ENCODE results near the gene RFLNA. TPM values are rescaled to one million over a fixed set of nuclear protein-coding genes. Genes with fewer than 3 reads are reported as not detected.

RFLNA gene
- total and polyA plus RNA-seq, 2 of the 13 experiments (the other 11 are each of a cell fraction or from before 2014, with no cell fraction given), result not detected

DNA sequence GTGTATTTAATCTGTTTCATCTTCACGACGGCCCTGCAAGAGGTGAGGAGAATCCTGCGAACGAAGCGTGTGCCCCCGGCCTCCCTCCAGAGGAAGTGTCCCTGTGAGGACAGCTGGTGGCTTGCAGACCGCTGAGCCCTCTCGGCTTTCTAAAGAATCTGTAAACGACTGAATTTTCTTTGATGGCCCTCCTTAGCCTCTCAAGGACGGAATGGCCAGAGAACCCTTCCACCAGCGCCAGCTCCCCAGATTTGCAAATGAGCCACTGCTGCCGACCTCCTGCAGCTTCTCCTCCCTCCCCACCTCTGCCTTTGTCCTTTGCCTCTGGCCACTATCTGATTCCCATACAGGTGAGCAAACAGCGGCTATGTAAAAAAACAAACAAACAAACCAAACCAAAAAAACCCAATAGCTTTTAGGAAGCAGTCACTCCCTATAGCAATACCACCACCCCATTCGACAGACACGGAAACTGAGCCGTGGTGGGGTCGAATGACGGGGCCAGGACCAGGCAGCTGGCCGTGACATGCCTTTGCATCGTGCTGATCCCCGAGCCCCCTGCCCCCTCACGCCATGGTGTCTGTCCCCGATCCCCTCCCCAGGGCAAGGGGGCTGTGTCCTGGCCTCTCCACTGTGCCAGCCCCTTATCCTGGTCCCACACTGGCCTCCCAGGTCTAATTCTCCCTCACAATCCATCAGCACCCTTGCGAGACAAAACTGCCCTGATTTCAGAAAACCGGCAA lies 23.6 kb downstream of the RFLNA start:
- no peak for ATAC-seq
- TF ChIP-seq CENPT (CRISPR knock-in tag; IDR thresholded peaks at IDR 0.05; ENCODE audit: low read depth) (no peak), NR2F1 (CRISPR knock-in tag; IDR thresholded peaks at IDR 0.05) (no peak), ZC3H4 (CRISPR knock-in tag; IDR thresholded peaks at IDR 0.05; ENCODE audit: borderline replicate concordance) (no peak), ARID2 (CRISPR knock-in tag; IDR thresholded peaks at IDR 0.05; ENCODE audit: borderline replicate concordance) (no peak), ZNF460 (CRISPR knock-in tag; IDR thresholded peaks at IDR 0.05; ENCODE audit: borderline replicate concordance) (no peak), ZNF256 (CRISPR knock-in tag; conservative IDR thresholded peaks at IDR 0.05) (no peak), YEATS4 (CRISPR knock-in tag; IDR thresholded peaks at IDR 0.05; ENCODE audit: borderline replicate concordance) (no peak), ZNF101 (CRISPR knock-in tag; IDR thresholded peaks at IDR 0.05; ENCODE audit: borderline replicate concordance, low read depth) (no peak), RNF2 (conservative IDR thresholded peaks at IDR 0.05; ENCODE audit: low read depth) (no peak)
- TF ChIP-seq, protein P1, sequence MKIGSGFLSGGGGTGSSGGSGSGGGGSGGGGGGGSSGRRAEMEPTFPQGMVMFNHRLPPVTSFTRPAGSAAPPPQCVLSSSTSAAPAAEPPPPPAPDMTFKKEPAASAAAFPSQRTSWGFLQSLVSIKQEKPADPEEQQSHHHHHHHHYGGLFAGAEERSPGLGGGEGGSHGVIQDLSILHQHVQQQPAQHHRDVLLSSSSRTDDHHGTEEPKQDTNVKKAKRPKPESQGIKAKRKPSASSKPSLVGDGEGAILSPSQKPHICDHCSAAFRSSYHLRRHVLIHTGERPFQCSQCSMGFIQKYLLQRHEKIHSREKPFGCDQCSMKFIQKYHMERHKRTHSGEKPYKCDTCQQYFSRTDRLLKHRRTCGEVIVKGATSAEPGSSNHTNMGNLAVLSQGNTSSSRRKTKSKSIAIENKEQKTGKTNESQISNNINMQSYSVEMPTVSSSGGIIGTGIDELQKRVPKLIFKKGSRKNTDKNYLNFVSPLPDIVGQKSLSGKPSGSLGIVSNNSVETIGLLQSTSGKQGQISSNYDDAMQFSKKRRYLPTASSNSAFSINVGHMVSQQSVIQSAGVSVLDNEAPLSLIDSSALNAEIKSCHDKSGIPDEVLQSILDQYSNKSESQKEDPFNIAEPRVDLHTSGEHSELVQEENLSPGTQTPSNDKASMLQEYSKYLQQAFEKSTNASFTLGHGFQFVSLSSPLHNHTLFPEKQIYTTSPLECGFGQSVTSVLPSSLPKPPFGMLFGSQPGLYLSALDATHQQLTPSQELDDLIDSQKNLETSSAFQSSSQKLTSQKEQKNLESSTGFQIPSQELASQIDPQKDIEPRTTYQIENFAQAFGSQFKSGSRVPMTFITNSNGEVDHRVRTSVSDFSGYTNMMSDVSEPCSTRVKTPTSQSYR (CRISPR knock-in tag; IDR thresholded peaks at IDR 0.05; ENCODE audit: borderline replicate concordance), result no peak
- TF ChIP-seq, protein P2, sequence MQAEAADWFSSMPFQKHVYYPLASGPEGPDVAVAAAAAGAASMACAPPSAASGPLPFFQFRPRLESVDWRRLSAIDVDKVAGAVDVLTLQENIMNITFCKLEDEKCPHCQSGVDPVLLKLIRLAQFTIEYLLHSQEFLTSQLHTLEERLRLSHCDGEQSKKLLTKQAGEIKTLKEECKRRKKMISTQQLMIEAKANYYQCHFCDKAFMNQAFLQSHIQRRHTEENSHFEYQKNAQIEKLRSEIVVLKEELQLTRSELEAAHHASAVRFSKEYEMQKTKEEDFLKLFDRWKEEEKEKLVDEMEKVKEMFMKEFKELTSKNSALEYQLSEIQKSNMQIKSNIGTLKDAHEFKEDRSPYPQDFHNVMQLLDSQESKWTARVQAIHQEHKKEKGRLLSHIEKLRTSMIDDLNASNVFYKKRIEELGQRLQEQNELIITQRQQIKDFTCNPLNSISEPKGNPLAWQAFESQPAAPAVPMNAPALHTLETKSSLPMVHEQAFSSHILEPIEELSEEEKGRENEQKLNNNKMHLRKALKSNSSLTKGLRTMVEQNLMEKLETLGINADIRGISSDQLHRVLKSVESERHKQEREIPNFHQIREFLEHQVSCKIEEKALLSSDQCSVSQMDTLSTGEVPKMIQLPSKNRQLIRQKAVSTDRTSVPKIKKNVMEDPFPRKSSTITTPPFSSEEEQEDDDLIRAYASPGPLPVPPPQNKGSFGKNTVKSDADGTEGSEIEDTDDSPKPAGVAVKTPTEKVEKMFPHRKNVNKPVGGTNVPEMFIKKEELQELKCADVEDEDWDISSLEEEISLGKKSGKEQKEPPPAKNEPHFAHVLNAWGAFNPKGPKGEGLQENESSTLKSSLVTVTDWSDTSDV (CRISPR knock-in tag; IDR thresholded peaks at IDR 0.05), result no peak
- TF ChIP-seq, protein P3, sequence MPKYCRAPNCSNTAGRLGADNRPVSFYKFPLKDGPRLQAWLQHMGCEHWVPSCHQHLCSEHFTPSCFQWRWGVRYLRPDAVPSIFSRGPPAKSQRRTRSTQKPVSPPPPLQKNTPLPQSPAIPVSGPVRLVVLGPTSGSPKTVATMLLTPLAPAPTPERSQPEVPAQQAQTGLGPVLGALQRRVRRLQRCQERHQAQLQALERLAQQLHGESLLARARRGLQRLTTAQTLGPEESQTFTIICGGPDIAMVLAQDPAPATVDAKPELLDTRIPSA (CRISPR knock-in tag; IDR thresholded peaks at IDR 0.05; ENCODE audit: borderline replicate concordance), result no peak
- TF ChIP-seq, protein P4, sequence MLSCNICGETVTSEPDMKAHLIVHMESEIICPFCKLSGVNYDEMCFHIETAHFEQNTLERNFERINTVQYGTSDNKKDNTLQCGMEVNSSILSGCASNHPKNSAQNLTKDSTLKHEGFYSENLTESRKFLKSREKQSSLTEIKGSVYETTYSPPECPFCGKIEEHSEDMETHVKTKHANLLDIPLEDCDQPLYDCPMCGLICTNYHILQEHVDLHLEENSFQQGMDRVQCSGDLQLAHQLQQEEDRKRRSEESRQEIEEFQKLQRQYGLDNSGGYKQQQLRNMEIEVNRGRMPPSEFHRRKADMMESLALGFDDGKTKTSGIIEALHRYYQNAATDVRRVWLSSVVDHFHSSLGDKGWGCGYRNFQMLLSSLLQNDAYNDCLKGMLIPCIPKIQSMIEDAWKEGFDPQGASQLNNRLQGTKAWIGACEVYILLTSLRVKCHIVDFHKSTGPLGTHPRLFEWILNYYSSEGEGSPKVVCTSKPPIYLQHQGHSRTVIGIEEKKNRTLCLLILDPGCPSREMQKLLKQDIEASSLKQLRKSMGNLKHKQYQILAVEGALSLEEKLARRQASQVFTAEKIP (CRISPR knock-in tag; IDR thresholded peaks at IDR 0.05; ENCODE audit: borderline replicate concordance), result no peak
- TF ChIP-seq, protein P5, sequence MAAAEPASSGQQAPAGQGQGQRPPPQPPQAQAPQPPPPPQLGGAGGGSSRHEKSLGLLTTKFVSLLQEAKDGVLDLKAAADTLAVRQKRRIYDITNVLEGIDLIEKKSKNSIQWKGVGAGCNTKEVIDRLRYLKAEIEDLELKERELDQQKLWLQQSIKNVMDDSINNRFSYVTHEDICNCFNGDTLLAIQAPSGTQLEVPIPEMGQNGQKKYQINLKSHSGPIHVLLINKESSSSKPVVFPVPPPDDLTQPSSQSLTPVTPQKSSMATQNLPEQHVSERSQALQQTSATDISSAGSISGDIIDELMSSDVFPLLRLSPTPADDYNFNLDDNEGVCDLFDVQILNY (CRISPR knock-in tag; conservative IDR thresholded peaks at IDR 0.05), result no peak

More for the DNA sequence above, 23.6 kb downstream of the RFLNA start:
- no TSS peak for BruUV-seq (replicated peaks)
- ChIA-PET CTCF (ENCODE audit: low intra/inter-chr PET ratio, low total read pairs) (no interaction called here), POLR2A (no interaction called here)
- DNase-seq (ENCODE audit: low spot score), result no peak
- peaks cover 2% of the 10 kb centered on the region for H3K9me3 ChIP-seq (ENCODE audit: low read length)
- H3K27me3 ChIP-seq (ENCODE audit: control insufficient read depth in 1 of 2, insufficient read depth in 2 of 2, low read length in 2 of 2), result peaks cover 10 to 47% of the 10 kb centered on the region in 2 experiments; a peak in 4 of 5 replicates
- no peak overlapping the region for H3K27ac ChIP-seq (ENCODE audit: extremely low read length, insufficient read depth, low read length)
- H2AFZ ChIP-seq (ENCODE audit: low read length), result no peak overlapping the region
- H3K79me2 ChIP-seq (ENCODE audit: insufficient read depth, low read length), result no peaks in the 10 kb centered on the region
- no peaks in the 10 kb centered on the region for H3K4me1 ChIP-seq (ENCODE audit: insufficient read depth, low read length)
- intact Hi-C loops (cut with micrococcal nuclease; ENCODE audit: unreplicated experiment), result no loop called here
- FAIRE-seq, result no peak
- in situ Hi-C loops (cut with HindIII; ENCODE audit: extremely low pct_ligation_motif_present, low pct_unique_long_range_greater_than_20kb), result no loop called here
- 41% methylated on average over 18 of the region's 25 CpGs for WGBS (ENCODE audit: low lambda C conversion rate)
- no peak overlapping the region for H3K4me2 ChIP-seq (ENCODE audit: low read depth, low read length)
- no peaks in the 10 kb centered on the region for H3K36me3 ChIP-seq (replicated peaks in 1 of 2; ENCODE audit: control insufficient read depth in 1 of 2, insufficient read depth in 2 of 2, low read length in 2 of 2)
- H3K9ac ChIP-seq (ENCODE audit: insufficient read depth, low read depth, low read length), result no peak overlapping the region
- H3K4me3 ChIP-seq (replicated peaks in 1 of 3; ENCODE audit: insufficient read depth in 1 of 3, low read depth in 2 of 3, low read length in 3 of 3), result no peak overlapping the region
- no peaks in the 10 kb centered on the region for H4K20me1 ChIP-seq (ENCODE audit: insufficient read depth, low read length)
